ENCODE data around the gene GNG12. TPM values are rescaled to one million over a fixed set of nuclear protein-coding genes. Genes with fewer than 3 reads are reported as not detected.

GNG12 gene
- total RNA-seq, 1 experiment from 2014 or later, result 14.3 TPM

DNA sequence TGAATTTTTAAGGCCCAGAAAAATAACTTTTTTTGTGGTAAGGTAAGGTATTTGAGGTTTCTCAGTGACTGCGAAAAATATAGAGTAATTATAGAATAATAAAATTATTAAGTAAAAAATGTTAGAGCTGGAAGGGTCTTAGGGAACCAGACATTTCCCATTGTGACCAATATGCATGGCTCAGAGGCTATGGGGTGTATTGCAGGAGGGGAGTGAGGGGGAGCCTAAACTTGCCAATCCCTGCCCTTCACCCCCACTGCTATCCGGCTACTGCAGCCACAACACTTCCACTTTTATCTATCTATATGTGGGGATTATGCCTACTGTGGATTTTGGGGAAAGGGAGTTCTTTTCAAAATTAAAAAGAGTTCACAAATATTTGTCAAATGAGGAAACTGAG is 155.9 kb downstream of the GNG12 start:
- WGBS (ENCODE audit: extremely low coverage, insufficient read length, low lambda C conversion rate), result 100% methylated on average over 1 of the region's 2 CpGs
- H2AK5ac ChIP-seq (ENCODE audit: insufficient read length, low read length), result no peak overlapping the region
- no peaks in the 10 kb centered on the region for H3K27me3 ChIP-seq (ENCODE audit: insufficient read depth, low read length)
- no peaks in the 10 kb centered on the region for H4K20me1 ChIP-seq (ENCODE audit: control insufficient read depth, insufficient read depth, insufficient read length)
- H3K4me2 ChIP-seq (ENCODE audit: insufficient read depth, insufficient read length, low read length), result no peak overlapping the region
- H3K9ac ChIP-seq (ENCODE audit: extremely low read depth, insufficient read length, low read length), result no peak overlapping the region
- H3K9me3 ChIP-seq (ENCODE audit: control insufficient read depth, low read depth, low read length), result no peaks in the 10 kb centered on the region
- H3K4me1 ChIP-seq (ENCODE audit: insufficient read depth, low read length), result no peaks in the 10 kb centered on the region
- H2BK120ac ChIP-seq (ENCODE audit: low read depth, low read length, poor library complexity, severe bottlenecking), result no peak overlapping the region
- H3K79me1 ChIP-seq (ENCODE audit: insufficient read depth, low read depth, low read length, poor library complexity, severe bottlenecking), result no peaks in the 10 kb centered on the region
- H3K56ac ChIP-seq (ENCODE audit: insufficient read length, low read depth, low read length), result no peak overlapping the region
- no peak overlapping the region for H3K23ac ChIP-seq (ENCODE audit: insufficient read length, low read depth, low read length)
- Mint-ChIP-seq H3K4me1 (peaks cover 0 to 9% of the 10 kb centered on the region in 2 experiments; a peak in 3 of 4 replicates), H3K36me3 (ENCODE audit: insufficient read depth in 1 of 3, low read depth in 3 of 3) (no peaks in the 10 kb centered on the region), H3K9me3 (no peaks in the 10 kb centered on the region), H3K27me3 (ENCODE audit: low read depth) (peaks cover 5% of the 10 kb centered on the region), H3K27ac (no peak overlapping the region), H3K4me3 (no peak overlapping the region)
- H2BK20ac ChIP-seq (ENCODE audit: low read depth, low read length, poor library complexity, severe bottlenecking), result no peak overlapping the region
- H4K5ac ChIP-seq (ENCODE audit: insufficient read length, low read depth, low read length), result no peak overlapping the region
- H3K4ac ChIP-seq (ENCODE audit: low read depth, low read length), result no peak overlapping the region
- TF ChIP-seq, protein P1, sequence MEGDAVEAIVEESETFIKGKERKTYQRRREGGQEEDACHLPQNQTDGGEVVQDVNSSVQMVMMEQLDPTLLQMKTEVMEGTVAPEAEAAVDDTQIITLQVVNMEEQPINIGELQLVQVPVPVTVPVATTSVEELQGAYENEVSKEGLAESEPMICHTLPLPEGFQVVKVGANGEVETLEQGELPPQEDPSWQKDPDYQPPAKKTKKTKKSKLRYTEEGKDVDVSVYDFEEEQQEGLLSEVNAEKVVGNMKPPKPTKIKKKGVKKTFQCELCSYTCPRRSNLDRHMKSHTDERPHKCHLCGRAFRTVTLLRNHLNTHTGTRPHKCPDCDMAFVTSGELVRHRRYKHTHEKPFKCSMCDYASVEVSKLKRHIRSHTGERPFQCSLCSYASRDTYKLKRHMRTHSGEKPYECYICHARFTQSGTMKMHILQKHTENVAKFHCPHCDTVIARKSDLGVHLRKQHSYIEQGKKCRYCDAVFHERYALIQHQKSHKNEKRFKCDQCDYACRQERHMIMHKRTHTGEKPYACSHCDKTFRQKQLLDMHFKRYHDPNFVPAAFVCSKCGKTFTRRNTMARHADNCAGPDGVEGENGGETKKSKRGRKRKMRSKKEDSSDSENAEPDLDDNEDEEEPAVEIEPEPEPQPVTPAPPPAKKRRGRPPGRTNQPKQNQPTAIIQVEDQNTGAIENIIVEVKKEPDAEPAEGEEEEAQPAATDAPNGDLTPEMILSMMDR (conservative IDR thresholded peaks at IDR 0.05), result no peak
- H4K8ac ChIP-seq (replicated peaks; ENCODE audit: insufficient read length, low read depth, low read length), result no peak overlapping the region
- H2BK15ac ChIP-seq (ENCODE audit: low read depth, low read length), result no peak overlapping the region
- H2AFZ ChIP-seq (ENCODE audit: low read length), result no peak overlapping the region
- H2BK5ac ChIP-seq (ENCODE audit: insufficient read length, low read length), result no peak overlapping the region
- no peak overlapping the region for H3K18ac ChIP-seq (ENCODE audit: insufficient read length, low read depth, low read length)
- no peak for DNase-seq
- no peaks in the 10 kb centered on the region for H3K79me2 ChIP-seq (ENCODE audit: insufficient read depth, low read length)
- no peak overlapping the region for H3T11ph ChIP-seq (ENCODE audit: low read length)
- H3K23me2 ChIP-seq (ENCODE audit: insufficient read length, low read depth, low read length, poor library complexity, severe bottlenecking), result no peaks in the 10 kb centered on the region
- no peak overlapping the region for H3K14ac ChIP-seq (ENCODE audit: insufficient read depth, low read length)
- H2BK12ac ChIP-seq (ENCODE audit: insufficient read length, low read depth, low read length), result no peak overlapping the region
- H4K91ac ChIP-seq (ENCODE audit: insufficient read length, low read depth, low read length), result no peak overlapping the region
- no peak overlapping the region for H3K27ac ChIP-seq (ENCODE audit: insufficient read length, low read depth, low read length)

All from H9 (cell line).